HG02973 (cell line): Measurements from ENCODE around the gene GRB2.
"Not testable (repeated sequence)": the region's sequence is repeated elsewhere in the genome, so short reads cannot be mapped to it uniquely, and the experiment has no call there.

Experiments
- ATAC-seq: cut with Tn5 transposase; IDR thresholded peaks from one replicate; pipeline ENCODE4 v1.9.1; 2021; ENCODE audit warnings: moderate library complexity; ENCODE audit not compliant: unreplicated experiment

GRB2 gene

DNA sequence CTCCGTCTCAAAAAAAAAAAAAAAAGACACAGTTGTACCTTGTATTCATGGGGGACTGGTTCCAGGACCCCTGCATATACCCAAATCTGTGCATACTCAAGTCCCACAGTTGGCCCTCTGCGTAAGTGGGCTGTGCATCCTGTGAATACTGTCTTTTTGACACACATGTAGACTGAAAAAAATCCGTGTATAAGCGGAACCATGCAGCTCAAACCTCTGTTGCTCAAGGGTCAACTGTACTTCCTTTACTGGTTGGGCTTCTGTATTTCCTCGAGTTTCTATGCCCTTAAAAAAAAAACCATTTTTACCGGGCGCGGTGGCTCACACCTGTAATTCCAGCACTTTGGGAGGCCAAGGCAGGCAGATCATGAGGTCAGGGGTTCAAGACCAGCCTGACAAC, 52.3 kb downstream of the GRB2 start:
- no peak for ATAC-seq

DNA sequence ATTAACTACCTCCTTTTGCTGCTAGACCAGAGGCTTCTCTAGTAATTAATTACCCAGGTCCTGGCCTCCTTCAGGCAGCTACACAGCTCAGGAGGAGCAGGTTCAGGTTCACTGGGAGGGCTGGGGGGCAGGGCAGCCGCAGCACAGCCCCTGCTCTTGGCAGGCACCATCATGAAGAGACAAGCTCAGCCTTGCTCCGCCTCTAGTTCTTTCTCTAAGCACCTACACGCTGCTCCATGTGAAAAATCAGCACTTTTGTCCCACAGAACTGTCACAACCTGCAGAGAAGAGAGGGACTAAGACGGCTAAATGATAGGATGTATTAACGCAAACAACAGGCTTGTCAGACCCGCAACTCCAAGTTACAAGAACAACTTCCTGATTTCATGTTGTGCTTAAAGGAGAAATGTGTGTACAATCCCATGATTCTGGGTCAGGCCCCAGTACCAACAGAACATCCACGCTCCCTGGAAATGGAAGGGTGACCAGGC, 53.4 kb downstream of the GRB2 start:
- no peak for ATAC-seq

DNA sequence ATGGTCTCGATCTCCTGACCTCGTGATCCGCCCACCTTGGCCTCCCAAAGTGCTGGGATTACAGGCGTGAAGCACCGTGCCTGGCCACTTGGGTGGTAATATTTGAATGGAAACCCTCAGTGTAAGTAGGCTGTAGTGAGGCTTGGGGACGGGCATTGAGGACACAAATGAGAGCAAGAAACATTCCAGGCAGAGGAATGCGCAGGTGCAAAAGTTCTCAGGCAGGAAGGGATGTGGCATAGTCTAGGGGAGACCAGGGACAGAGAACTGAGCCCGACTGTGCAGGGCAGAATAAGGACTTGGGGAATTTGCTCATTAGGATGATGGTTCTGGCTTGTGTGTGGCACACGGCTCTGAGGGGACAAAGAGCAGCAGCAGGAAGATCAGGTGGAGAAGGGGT, 54.8 kb downstream of the GRB2 start:
- no peak for ATAC-seq

DNA sequence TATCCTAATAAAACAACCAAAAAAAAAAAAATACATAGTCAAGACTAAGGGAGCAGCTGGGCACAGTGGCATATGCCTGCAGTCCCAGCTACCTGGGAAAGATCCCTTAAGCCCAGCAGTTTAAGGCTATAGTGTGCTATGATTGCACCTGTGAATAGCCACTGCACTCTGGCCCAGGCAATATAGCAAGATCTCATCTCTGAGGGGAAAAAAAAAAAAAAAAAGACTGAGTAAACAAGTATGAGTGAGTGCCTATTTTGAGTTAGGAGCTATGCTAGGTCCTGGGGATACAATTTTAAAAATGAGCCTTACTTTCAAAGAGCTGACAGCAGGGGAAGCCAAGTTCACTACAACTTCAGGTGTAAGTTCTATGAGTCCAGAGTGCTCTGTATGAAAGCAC, 55.4 kb downstream of the GRB2 start:
- ATAC-seq: no peak

DNA sequence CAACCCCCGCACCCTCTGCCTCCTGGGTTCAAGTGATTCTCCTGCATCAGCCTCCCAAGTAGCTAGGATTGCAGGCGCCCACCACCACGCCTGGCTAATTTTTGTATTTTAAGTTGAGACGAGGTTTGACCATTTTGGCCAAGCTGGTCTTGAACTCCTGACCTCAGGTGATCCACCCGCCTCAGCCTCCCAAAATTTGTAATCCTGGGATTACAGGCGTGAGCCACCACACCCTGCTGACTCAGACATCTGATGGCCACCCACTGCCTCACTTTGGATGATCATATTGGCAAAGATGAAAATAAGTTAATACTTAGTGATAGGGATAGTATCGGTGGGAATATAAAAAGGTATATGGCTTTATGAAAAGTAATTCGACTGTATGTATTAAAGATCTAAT, 55.9 kb downstream of the GRB2 start:
- ATAC-seq: no peak

DNA sequence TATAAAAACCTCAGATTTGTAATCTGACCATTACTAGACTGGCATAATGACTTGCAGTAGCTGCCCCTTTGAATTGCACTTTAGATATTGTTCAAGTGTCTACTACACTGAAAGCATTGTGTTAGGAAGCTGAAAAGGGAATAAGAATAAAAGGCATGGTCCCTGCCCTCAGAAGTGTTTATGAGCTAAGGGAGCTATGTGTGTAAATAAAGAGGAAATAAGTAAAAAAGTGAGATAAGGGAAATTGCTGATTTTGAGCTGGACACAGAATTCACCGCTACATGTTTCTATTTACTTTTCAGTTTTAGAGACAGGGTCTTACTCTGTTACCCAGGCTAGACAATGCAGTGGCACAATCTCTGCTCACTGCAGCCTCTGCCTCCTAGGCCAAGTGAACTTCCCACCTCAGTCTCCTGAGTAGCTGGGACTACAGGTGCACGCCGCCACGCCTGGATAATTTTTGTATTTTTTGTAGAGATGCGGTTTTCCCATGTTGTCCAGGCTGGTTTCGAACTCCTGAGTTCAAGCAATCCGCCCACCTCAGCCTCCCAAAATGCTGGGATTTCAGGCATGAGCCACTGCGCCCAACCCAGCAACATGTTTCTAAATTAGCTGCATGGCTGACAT, 57.0 kb downstream of the GRB2 start:
- no peak for ATAC-seq

DNA sequence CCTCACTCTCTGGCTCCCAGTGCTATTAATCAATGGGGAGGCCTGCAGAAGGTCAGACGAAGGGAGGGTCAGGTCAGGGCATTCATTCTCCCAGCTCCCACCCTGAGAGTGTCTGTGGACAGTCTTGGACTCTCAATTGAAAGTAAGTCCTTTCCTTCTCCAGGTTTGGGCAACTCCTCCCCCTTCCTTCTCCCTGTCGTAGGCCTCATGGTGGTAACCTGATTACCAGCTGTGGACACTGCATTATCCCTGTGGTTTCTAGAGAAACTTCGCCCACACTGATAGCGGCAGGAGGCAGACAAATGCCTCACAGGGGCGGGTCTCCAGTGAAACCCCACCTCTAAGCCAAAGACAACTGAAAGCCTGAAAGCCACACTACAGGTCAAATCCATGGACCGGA, 58.6 kb downstream of the GRB2 start:
- ATAC-seq: no peak

DNA sequence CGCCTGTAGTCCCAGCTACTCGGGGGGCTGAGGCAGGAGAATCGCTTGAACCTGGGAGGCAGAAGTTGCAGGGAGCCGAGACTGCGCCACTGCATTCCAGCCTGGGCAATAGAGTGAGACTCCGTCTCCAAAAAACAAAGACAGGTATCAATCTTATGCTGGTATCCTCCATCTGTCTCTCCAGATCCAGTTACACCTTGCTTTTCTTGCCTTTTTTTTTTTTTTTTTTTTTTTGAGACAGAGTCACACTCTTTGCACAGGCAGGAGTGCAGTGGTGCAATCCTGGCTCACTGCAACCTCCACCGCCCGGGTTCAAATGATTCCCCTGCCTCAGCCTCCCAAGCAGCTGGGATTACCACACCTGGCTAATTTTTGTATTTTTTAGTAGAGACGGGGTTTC, 59.1 kb downstream of the GRB2 start:
- ATAC-seq: not testable (repeated sequence)

DNA sequence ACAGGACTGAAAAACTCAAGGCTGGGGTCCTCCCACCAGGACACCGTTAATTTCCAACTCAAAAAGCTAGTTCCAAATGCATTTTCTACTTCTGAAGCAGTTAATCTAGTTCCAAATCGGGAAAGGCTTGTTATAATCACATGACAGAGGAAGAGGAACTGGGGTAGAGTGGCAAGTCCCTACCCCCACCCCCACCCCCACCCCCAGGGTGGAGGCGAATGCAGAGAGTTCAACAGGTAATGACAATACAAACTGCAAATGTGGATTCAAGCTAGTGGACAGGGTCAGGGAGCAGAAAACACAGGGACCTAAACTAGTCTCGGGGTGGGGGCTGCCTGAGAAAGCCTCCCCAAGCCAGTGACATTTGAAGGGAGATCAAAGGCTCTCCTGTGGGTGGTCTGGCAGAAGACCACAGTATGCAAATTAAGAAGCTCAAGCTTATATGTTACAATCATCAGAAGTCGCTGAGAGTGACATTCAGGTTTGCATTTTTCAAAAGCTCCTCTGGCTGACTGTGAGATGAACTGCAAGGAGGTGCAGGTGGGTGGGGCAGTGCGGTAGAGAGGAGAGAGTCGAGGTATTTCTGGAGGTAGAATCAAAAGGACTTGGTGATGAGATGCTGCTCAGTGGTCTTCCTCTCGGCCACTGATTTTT, 59.8 kb downstream of the GRB2 start:
- ATAC-seq: peak; percentile 43

DNA sequence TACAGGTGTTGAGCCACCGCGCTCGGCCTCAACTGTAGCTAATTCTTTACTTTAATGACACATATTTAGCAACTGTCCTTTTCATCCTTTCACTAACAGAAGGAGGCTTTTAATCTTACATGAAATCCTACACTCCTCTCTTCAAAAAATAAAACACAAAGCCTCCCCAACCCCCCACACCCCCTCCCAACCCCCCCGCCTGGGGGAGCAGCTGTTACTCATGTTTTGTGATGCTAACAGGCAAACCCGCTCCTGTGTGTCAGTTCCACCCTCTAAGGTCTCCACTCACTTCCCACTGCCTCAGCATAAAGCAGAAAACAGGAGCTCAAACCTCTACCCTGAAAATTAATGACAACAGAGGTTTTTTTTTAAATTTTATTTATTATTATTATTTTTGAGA, 60.8 kb downstream of the GRB2 start:
- ATAC-seq: no peak

DNA sequence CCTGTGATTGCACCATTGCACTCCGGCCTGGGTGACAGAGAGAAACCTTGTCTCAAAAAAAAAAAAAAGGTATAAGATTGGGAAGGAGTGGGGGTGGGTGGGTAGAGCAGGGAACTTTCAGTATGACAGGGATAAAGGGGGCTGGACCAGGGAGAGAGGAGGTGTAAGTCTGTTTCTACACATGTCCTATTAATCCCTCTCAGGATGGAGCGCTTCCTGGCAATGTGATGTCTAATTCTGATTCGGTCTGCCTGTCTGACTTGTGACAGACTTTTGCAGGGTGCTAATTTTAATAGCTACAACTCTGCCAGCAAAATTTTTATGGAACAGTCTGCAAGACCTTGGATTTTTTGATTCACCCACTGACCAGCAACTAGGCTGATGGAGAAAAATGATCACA, 62.5 kb downstream of the GRB2 start:
- no peak for ATAC-seq

DNA sequence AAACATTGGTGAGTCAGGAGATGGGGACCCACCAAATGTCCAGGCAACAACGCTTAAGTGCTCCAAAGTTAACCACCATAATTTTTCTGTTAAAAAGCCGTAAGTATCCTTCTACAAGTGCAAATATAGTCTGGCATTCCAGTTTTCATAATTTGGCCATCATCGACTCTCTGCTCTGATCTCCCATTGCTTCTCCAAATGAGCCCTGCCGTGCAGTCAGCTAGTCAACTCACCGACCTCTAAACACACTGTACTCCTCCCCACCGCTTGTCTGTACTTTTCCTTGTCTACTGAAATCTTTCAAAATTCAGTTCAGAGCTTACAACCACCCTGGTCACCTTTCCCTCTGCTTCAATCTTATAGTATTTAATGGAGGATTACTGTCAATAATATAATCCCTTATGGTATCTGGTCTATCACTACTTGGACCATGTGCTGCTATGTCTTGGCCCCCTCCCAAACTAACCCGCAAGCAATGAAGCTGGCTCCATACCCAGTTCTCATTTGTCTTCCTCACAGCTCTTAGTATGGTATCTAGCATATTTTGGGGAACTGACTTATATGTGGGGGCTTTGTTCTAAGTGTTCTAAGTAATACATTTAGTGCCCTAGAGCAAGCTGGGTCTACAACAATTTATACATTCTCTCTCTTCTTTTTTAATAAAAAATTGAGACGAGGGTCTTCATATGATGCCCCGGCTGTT, 63.5 kb downstream of the GRB2 start:
- ATAC-seq: no peak

DNA sequence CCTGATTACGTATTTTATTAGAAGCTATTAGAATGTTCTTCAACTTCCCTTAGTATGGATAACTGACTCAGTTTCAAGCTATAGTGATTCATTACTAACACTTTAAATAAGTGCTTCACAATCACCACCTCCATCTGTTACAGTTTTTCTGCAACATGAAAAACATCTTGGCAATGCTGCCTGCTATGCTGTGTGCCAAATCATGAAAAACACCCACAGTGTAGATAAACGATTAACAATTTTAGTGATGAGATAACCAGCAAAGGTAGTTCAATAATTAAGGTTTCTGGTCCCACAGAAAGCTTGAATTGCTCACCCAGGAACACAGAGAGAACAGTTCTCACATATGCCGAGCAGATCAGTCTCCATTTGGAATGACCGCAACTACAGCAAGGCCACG, 64.8 kb downstream of the GRB2 start:
- no peak for ATAC-seq

DNA sequence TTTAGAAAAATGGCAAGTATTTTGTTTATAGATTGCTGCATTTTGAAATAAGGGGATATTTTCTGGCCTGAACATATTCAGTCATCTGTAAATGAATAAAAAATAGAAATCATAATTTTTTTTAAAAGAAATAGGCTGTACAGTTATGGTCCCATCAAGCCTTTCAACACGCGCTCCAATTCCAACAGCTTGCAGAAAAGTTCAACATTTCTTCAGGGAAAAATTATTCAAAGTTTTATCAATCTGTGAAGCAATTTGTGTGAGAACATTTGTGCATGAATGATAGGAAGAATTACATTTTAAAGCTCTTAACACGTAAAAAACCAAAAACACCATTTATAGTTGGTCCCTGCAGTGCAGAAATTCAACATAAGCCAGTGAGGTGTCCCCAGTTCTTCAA, 65.5 kb downstream of the GRB2 start:
- no peak for ATAC-seq

DNA sequence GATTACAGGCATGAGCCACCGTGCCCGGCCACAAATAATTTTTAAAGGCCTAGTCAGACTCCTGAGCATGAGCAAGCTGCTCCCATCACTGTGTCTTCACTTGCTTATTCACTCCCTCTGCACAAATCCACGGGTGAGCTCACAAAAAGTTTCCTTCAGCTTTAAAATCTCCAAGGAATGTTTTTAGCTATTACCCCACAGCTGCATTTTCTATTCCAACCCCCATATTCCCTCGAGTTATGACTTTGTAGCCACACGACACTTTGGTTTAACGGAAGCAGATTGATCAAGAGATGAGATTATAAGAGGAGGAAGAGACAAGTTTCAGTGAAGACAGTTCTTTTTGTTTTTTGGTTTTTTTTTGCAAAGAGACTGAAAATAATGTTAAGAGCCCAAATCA, 67.1 kb downstream of the GRB2 start:
- ATAC-seq: no peak

DNA sequence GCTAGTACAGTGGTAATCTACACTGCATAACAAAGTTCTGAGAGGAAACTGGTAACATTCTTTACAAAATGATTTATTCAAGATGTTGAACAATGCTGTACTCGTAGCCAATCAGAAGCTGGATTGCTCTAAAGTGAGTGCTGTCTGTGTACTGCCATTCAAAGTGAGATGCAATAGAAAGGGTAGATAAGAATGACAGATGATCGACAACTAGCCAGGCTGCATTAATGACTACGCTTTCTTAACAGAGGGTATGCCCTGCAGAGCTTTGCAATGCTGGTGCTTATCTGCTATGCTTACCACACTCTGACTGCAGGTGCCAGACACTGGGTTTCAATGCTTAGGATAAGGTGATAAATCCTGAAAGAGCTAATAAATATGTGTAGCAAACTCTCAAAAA, 70.2 kb downstream of the GRB2 start:
- ATAC-seq: no peak

DNA sequence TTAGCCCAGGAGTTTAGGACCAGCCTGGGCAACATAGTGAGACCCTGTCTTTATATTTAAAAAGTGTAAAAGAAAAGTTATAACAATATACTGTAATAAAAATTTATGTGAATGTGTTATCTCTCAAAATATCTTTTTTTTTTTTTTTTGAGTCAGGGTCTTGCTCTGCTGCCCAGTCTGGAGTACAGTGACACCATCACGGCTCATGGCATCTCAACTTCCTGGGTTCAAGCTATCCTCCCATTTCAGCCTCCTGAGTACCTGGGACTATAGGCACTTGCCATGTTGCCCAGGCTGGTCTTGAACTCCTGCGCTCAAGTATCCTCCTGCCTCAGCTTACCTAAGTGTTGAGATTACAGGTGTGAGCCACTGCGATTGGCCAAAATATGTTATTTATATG, 70.8 kb downstream of the GRB2 start:
- ATAC-seq: no peak

DNA sequence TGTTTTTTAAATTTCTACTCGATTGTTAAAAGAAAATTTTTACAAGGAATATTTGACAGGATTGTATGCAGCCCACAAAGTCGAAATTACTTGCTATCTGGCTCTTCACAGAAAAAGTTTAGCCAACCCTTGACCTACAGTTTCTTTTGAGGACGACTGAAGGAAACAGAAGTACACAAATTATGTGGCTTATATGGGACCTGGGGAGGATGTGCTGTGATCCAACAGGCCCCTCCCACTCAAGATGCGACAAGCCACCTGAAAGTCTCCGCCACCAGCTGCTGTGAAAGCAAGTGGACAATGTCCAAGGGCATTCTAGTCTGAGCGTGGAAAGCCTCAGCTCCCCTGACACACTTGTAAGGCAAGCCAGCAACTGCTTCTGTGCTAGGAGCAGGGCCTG, 73.8 kb downstream of the GRB2 start:
- no peak for ATAC-seq

DNA sequence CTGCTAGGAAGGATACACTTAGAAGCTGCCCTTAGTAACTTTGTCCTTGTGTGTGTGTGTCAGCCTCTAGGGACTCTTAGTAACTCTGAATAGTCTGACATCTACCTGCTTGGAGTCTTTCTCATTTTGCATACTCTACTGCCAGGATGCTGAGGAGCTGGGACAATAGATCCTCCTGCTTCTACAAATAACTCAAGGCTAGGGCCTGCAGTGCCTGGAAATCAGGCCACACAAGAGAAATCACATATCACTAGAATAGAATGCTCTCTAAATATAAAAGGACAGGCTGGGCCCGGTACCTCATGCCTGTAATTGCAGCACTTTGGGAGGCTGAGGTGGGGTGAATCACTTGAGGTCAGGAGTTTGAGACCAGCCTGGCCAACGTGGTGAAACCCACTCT, 77.7 kb downstream of the GRB2 start:
- no peak for ATAC-seq

DNA sequence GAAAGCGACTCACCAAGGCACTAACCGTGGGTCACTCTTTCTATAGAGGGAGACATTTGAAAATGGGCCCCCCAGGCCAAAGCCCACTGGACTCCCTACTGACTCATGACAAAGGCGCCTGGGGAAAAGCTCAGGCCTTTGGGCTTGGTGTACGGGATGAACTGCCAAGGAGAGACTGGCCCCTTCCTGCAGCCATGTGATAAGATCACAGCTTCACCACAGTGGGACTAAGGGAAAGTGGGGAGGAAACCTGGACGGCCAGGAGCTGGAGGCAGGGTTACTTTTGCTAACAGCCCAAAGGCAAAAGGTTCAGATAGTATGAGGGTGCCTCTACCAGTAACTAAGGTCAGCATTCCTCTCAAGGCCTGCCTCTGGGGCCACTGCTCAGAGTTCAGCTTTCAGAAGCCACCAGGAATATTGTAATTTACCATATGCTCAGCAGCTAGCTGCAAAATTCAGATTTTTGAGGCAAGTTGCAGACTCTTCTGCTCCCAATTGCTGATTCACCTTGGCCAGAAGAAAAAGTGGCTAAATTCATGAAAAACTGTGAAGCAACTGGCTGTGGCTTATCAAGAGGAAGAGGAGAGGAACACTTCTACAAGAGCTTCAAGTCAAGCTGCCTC, 79.1 kb downstream of the GRB2 start:
- no peak for ATAC-seq

DNA sequence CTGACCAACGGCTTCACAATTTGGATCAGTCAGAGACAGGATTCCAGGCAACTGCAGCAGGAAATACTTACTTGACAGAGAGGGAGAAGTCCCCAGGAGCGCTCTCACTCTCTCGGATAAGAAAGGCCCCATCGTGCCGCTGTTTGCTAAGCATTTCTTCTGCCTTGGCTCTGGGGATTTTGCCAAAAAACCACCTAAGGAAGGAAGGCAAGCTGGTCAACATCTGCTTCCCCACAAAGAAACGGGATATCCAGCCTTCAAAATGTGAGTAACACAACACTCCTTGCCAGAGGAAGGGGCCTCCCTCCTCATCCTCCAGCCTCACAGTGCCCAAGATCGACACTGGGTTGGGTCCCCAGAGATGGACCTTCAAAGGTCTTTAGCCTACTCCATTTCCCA, 79.7 kb downstream of the GRB2 start:
- no peak for ATAC-seq

DNA sequence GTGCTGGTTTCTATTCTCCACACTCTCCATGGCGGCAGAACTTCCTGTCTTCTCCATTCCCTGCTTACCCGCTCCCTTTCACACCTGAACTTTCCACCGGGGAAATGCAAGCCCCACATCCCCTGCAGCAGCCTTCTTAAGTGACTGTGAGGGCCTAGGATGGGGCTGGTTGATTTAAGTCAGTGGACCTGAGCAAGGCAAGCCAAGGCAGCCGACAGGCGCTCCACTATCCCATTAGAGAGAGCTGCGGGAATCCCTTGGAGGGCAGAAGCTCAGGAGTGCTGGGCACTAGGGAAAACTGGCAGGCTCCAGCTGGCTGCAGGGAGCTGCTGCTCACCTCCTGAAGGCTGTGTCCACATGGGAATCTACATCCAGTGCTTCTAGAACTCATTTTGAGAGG, 80.1 kb downstream of the GRB2 start:
- ATAC-seq: no peak
